ENCODE results near the gene OTOG.
A peak's percentile ranks its signal among the peaks of the same experiment; 100 is the strongest.

Gene OTOG

DNA sequence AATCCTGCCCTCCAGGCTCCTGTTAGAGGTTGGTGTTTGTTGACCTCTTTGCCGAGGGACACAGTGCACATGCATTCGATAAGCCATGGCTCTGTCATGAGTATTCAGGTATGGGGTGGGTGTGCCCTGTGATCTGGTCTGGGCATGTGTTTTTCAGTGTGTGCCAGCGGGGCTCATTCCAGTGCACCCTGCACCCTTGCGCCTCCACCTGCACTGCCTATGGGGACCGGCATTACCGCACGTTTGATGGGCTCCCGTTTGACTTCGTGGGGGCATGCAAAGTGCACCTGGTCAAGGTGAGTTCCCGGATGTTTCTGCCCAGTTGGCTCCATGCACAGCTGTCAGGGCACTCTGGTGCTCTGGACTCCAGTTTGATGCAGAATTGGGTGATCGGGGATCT lies 44.2 kb downstream of the OTOG start:
- DNase-seq = no peak

DNA sequence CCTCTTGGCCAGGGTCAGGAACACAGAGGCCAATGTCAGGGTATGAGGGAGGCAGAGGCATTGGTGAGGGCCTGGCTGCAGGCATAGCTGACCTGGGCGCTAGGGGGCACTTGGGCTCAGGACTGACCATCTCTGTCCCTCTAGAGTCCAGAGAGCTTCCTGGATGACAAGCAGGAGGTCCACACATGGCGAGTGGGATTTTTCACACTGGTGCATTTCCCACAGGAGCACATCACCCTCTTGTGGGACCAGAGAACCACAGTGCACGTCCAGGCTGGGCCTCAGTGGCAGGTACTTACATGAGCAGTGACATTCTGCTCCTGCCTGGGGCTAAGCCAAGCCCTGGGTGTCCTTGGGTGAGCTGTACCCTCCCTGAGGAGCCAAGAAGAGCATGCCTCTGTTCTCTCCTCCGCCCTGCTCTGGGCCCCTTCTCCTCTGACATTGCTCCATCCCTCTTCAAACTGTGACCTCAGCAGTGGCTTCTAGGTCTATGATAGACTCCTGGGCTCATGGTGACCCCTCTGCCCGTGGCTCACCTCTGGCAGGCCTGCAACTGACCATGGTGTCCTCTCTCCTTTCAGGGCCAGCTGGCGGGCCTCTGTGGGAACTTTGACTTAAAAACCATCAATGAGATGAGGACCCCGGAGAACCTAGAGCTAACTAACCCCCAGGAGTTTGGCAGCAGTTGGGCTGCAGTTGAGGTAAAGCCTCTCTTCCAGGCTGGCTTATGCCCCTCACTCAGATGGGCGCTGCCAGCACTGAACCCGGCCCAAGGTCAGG lies 46.6 kb downstream of the OTOG start:
- DNase-seq = no peak

DNA sequence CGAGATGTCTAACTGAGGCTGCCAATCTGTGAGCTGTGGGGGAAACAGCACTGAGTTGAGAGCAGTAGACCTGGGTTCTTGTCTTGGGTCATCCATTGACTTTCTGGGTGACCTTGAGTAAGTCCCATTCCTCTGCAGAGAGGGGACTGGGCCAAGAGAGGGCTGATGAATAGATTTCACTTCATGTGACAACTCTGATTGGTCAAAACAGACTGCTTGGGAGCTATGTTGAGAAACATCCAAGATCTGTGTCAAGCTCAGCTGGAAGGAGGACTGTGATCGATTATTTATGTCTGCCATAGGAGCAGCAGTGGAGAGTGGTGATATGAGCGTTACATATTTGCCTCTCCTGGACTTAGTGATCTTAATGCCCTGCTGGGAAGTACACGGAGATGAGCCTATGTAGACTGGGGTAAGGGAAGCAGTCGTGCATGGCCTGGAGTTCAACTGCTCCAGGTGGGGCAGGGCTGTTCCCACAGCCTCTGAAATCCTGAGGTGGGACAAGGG lies 47.7 kb downstream of the OTOG start:
- no peak for DNase-seq

DNA sequence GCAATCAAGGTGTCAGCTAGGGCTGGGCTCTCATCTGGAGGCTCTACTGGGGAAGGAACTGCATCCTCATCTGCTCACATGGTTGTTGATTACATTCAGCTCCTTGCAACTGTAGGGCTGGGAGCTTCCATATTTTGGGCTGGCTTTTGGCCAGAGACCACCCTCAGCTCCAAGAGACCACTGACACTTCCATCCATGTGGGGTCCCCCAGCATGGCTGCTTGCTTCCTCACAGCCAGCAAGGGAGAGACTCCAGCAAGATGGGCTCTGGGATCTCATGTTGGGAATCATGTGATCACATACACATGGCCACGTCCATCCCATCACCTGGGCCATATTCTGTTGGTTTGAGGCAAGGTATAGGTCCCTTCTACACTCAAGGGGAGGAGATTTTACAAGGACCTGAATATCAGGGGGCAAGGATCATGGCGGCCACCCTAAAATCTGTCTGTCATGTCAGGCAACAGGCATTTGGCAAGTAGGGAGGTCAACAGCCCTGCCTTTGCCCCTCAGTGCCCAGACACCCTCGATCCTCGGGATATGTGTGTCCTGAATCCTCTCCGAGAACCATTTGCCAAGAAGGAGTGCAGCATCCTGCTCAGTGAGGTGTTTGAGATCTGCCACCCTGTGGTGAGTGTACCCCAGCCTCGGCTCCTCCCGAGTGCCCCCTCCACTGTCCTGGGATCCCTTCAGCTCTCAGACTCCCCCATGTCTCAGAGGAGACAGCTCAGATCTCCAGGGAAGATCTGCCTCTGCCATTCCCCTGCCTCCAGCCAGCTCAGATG lies 48.7 kb downstream of the OTOG start:
- no peak for DNase-seq

DNA sequence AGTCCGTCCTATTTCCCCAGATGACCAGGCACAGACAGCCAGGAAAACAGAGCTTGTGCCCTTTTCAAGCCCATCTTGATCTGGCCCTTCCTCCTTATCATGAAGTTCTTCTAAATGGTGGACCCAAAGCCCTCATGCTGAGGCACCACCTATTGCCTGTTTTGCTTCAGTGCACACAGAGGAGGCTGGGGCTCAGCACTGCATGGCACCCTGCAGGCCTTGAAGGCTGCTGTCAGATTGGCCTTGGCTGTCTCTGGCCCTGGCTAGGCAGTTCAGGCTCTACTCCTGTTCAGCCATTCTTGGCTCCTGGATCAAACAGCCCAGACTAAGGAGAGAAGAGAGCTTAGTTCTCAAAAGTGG lies 49.2 kb downstream of the OTOG start:
- DNase-seq = no peak

DNA sequence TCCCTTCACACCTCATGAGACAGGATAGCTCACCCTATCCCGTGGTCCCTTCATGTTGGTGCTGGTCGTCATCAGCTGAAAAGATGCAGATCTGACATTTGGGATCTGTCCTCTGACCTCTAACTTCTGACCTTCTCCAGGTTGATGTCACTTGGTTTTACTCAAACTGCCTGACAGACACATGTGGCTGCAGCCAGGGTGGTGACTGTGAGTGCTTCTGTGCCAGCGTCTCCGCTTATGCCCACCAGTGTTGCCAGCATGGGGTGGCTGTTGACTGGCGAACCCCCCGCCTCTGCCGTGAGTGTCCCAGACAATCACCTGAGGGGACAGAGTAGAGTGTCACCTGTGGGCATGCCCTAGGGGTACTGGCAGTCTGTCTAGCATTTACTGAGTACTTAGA lies 49.7 kb downstream of the OTOG start:
- DNase-seq = no peak

DNA sequence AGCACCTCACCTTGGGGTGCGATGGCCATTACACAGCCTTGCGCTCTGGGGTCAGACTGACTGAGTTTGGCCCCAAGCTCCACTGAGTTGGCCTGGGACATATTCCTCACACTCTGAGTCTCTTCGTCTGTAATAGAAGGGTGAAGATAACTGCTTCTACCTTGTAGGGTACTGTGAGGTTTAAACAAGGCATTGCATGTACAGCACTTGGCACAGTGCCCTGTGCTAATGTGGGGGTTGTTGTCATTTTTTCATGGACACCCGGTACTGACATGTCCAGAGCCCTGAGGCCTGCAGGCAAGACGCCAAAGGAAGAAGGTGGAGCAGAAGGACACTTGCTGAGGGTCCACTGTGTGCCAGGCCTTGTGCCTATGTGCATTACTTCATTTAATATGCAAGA lies 50.7 kb downstream of the OTOG start:
- DNase-seq = no peak

DNA sequence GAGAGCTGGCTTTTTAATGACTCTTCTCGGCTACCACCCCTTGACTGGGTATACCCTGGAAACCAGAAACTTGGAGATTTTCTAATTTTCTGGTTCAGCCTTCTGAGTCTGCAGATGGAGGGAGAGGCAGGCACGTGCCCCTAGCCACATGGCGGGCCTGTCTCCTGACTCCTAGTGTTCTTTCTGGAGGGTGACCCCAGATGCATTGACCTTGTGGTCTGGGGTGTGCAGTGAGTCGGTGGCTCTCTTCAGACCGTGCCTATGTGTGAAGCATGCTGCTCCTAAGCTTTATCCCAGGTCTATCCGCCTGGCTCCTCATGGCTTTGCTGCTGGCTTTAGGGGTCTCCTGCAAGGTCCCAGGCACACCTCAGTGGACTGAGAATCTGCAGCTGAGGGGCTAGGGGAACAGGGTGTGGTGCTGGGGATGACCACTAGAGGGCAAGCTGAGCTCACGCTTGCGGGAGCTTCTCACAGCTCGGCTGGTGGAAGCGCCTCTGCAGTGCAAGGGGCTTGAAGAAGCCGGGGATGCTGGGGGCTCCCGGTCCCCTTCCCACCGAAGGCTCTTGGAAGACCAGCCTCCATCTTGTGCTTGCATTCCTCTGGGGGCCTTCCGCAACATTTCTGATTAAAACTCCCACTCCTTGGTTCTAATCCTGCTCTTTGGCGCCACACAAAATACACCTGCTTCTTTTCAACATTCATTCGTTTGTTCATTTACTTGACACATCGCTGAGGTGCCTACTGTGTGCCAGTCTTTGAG lies 51.8 kb downstream of the OTOG start:
- peak; percentile 82 for DNase-seq

DNA sequence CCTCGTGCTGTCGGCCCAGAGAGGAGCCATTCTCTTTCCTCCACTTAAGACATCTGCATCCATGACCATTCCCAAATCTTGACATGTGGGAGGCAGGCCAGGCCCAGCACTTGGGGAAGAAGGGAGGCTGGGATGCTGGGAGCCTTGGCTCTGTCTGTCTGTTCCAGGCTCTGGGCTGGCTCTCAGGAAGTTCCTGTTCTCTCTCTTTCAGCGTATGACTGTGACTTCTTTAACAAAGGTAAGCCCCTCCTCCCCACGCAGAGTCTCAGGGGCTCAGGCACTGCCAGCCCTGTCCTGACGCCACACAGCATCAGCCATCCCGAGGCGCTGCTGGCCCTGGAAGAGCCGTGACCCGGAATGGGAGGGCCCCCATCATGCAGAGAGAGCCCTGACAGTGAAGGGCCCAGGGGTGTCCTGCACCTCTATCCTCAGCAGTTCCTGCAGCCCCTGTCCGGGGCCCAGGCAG lies 52.4 kb downstream of the OTOG start:
- no peak for DNase-seq

DNA sequence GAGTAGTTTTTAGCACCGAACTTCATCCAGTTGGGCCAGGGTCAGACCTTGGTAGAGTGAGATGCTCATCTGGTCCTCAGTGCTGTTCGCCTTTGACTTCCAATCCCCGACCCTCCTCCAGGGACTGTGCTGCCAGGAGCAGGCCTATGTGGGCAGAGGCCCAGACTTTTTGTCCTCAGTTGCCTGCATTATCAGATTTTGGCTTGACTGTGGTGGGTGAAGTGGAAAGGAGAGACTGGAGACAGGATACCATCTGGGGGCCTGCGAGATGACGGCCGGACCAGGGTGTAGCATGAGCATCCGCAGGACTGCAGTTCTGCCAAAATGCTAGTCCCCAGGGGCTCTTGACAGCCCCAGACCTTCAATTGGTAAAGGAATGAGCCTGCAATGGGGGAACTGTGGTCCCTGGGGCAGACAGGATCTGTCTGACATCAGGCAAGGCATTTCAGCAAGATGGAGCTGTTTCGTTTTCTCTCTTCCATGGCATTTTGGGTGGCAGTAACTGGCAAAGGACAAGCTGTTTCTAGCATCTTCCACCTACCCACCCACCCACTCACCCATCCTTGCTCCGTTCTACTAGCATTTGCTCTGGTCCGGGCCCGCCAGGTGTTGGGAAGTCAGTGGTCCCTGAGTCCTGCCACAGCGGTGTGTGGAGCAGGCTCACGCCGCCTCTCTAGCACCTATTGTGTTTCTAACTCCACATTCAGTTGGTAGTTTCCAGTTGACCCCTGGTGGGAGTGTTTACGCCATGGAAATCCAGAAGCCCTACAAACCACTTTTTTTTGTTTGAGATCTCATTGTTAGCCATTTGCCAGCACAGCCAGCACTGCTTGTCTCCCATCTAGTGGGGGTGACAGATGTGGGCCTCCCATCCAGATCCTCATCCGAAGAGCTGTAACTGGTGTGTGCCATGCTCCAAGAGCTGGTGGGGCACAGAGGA lies 53.5 kb downstream of the OTOG start:
- no peak for DNase-seq

DNA sequence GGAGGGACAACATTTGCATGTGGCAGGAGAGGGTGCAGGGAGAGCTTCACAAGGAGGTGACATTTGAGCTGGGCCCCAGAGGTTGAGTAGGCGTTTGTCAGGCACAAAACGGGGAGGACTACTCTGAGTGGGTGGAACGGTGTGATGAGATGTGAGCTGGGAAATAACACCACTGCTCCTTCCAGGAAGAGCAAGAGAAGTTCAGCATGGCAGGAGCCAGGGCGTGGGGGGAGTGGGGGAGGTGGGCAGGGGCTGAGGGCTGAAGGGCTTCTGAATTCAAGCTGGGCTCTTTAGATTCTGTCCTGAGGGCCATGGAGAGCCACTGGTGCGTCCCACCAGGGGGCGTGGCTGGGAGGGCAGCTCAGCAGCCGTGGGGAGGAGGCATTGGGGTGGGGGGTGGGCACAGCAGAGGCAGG lies 54.2 kb downstream of the OTOG start:
- DNase-seq = no peak

DNA sequence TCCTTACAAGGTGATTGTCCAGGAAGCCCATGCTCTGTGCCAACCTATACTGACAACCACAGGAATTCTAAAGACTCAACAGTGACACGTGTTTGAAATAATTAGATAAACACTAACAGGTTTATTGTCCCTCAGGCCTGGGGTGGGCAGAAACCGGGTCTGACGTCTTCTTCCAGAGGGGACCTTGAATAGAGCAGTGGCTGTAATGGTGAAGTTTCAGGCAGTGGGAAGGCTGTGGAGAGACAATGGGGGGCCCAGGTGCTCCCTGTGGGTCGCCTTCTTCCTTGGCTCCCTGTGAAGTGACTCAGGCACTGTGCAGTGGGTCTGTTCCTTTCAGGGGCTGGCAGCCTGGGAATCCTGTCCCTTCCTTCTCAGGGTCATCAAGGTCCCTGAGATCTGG lies 54.6 kb downstream of the OTOG start:
- no peak for DNase-seq

DNA sequence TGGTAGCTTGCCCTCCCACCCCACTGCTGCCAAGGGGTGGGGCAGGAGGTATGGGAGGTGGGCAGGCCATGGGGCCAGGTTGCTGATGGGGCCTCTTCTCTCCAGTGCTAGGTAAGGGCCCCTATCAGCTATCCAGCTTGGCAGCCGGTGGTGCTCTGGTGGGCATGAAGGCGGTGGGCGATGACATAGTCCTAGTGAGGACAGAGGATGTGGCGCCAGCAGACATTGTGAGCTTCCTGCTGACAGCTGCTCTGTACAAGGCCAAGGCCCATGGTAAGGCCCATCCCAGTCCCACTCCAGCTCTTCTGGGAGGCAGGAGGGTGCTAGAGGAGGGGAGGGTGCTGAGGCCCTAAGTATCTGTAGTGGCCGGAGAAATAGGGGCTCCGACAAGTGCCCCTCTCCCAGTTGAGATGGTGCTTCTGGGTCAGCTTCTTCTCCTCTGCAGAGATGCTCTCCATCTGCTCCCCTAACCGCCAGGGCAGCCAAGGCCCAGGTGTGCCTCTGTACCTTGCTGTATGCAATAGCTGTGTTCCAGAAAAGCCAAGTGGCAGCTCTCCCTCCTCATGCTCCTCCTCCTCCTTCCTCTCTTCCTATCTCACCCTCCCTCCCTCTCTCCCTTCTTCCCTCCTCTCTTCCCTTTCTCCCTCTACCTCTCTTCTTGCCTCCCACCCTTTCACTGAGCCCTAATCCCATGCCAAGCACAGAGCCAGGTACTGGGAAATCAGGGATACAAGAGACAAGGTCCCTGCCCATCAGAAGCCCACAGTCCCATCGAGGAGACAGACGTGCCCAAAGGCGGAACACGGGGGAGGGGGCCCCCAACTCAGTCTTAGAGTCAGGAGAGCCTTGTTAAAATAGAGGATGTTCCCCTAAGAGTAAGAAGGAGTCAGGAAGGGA lies 55.3 kb downstream of the OTOG start:
- DNase-seq = no peak

DNA sequence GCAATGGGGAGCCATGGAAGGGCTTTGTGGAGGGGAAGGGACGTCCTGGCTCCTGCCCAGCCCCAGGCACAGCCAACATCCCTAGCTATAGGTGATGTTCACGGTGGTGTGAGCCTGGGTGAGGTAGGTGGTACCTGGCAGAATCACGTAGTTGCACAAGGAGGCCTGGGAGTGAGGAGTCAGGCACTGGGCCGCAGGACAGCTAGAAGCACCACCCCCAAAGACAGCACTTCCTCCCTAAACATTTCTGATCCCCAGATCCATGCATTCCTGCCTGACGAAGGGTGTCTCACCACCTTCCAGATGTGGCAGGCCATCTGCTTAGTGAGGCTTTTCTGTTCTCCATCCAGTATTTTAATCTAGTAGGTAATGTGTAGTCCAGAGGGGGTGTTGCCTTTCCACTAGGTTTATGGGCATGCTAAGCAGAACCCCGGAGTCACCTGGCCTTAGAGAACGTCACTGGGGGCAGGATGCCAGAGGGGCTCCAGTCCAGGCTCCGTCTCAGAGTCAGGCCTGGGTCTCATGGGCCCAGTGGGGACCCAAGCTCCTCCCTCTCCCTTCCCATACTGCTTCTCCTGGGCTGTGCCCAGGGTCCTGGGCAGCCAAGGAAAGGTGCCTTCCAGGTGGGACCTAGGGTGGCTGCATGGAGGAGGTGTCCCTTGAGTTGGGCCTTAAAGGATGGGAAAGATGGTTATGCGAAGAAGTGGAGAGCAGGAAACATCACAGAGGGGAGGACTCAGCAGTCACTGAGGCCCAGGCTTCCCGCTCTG lies 56.2 kb downstream of the OTOG start:
- DNase-seq = no peak

DNA sequence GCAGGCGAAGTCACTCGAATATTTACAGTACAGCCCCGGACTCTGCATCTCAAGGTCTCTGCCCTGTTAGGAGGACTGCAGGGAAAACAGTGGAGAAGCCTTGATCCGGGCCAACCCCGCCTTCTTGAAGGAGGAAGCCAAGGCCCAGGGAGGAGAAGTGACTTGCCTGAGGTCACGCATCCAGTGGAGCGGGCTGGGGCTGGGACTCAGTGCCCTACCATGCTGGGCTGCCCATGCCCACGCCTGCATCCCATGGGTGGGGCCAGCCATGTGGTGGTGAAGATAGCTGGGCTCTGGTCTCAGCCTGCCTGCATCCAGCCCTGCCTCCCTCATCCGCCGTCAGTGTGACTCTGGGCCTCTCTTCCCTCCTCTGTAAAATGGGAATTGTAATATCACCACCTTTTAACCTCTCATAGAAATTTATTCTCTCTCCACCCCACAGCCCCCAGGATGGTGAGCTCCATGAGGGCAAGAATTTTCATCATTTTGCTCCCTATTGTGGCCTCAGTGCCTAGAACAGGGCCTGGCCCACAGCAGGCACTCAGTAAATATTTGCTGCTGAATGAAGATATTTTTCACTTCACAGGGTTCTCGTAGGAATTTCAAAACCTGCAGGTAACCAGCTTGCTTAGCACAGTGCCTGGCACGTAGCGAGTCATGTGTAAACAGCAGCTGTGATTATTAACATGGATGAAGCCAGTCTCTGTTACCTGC lies 57.3 kb downstream of the OTOG start:
- peak; percentile 50 for DNase-seq

DNA sequence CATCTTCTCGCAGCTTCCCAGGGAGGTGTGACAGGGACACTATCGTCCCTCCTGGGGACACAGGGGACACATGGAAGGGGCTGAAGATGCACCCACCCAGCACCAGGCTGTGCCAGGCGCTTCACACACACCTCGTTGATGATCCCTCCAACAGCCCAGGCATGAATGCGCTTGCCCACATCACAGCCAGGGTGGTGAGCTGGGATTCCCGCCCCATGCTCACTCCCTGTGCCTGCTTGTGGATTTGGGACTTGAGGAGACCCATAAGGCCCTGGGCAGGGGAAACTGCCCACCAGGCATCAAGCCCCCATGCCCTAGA lies 57.8 kb downstream of the OTOG start:
- DNase-seq = no peak

DNA sequence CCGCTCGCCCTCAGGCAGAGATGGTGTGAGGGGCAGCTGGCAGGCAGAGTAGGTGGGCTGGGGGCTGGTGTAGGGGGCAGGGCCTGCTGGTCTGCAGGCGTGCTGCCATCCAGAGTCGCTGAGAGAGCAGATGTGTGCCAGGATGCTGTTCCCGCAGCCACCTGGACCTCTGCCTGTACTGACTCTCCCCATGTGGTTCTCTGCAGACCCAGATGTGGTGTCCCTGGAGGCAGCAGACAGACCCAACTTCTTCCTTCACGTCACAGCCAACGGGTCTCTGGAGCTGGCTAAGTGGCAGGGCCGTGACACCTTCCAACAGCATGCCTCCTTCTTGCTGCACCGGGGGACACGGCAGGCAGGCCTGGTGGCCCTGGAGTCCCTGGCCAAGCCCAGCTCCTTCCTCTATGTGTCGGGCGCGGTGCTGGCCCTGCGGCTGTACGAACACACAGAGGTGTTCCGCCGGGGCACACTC lies 58.6 kb downstream of the OTOG start:
- DNase-seq = no peak

DNA sequence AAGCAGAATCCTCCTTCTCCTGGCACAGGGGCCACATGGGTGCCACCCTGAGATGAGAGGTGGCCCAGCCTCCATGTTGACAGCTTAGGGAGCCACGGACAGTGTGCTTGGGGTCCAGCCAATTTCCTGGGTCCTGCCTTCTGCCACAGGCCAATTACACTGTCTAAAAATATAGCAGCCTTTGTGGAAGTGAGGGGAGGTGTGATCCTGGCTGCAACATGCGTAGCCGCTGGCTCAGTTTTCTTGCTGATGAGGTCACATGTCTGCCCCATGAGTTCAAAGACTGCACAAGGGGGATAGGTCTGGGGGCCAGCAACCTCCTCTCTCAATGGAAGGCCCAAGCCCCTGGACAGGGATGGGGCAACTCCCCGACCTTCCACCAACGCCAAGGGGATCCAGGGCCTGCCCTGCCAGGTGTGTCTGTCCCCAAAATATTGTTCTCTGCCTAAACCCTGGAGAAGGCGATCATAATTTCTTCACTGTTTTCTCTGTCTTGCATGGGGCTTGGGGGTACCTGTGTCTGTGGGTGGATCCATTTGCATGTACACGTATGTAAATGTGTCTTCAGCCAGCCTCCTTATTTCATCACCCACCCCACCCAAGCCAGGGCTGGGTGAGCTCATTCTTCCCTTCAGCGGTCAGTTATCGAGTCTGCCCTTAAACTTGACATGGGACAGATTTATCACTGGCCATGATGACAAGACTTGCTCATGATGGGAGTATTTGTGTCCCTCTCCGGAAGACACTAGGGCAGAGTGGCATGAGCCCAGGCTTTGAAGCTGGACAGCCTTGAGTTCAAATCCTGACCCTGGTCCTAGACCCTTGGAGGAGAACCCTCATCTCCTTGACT lies 59.4 kb downstream of the OTOG start:
- DNase-seq = no peak

DNA sequence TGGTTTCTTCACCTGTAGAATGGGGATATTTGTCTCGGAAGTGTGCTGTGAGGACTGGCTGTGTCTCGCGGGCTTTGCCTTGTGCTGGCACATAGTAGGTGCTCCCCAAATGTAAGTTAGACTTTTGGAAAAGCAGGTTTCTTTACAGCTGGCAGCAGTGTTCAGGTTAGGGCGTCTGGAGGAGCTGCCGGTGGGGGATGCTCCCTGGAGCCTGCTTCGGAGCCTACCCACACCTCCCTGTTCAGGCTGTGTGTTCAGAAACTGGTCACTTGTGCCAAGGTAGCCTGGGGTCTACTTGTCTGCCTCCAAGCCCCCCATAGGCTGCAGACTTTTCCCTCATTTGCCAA lies 60.0 kb downstream of the OTOG start:
- DNase-seq = no peak

Data from hematopoietic multipotent progenitor cell treated with erythropoietin and hydrocortisone succinate and interleukin-3 and kit ligand, for 6 days (in vitro differentiated cells).